T-helper 1 cell treated with Interleukin-12 subunit alpha and Interleukin-12 subunit beta and Interleukin-4 antibody, amounts not matched to agents 30 μg/mL and 1 μg/mL, for 36 hours (primary cell): ENCODE results near the gene ZNF33A.
A peak's percentile ranks its signal among the peaks of the same experiment; 100 is the strongest.
"Not testable (repeated sequence)": the region's sequence is repeated elsewhere in the genome, so short reads cannot be mapped to it uniquely, and the experiment has no call there.

Experiments
- H3K27ac Mint-ChIP-seq: one replicate; pipeline ENCODE4 v1.8.0; 2021; ENCODE audit warnings: mild to moderate bottlenecking, mixed read lengths
- H3K27me3 Mint-ChIP-seq: one replicate; pipeline ENCODE4 v1.8.0; 2021; ENCODE audit warnings: low read depth, mixed read lengths
- H3K36me3 Mint-ChIP-seq: one replicate; pipeline ENCODE4 v1.8.0; 2021; ENCODE audit warnings: low read depth, mixed read lengths
- H3K4me1 Mint-ChIP-seq: one replicate; pipeline ENCODE4 v1.8.0; 2021; ENCODE audit warnings: low read depth, mixed read lengths
- H3K4me3 Mint-ChIP-seq: one replicate; pipeline ENCODE4 v1.8.0; 2021; ENCODE audit warnings: mild to moderate bottlenecking, moderate library complexity, mixed read lengths
- H3K9me3 Mint-ChIP-seq: one replicate; pipeline ENCODE4 v1.8.0; 2021; ENCODE audit warnings: mixed read lengths

The ZNF33A gene

DNA sequence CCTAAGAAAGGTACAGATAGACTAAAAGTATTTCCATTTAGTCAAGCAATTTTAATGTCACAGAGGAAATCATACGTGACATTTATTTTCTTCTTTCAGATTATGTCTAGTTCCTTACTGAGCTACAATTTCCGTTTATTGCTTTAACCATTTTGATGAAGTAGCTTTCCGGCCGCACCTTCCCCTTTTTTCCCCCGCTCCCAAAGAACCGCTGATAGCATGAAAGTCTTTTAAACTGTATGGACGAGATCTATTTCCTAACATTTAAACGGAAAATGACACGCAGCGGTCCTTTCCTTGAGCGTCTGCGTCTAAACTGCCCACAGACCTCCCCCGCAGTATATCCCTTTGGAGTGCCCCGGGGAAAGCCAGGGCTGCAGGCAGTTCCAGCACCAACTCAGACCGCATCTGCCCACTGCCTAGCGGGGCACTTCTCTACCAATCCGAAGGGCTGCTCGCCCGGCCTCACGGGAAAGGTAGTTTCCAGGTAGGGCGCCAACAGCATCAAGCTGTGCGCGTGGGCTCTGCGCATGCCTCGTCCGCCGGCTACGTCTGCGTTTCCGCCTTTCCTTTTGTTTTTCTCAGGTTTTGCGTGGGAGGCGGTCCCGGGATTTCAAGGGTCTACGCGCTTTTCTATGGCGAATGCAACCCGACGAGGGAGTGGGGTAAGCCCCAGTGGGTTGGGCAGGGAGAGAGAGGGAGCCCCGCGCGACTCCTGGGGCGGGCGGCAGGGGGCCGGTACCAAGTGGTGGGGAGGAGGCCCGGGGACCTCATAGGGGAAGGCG is at the start of gene ZNF33A:
TSS of gene ZNF33A (plus strand) at position 557 of the 785 bp plus-strand sequence. CDS start 1,667 bp downstream, outside the sequence.
- H3K27me3 Mint-ChIP-seq: no peaks in the 10 kb centered on the region
- peaks cover 26% of the 10 kb centered on the region for H3K4me1 Mint-ChIP-seq
- H3K4me3 Mint-ChIP-seq: peak within 1 kb of the TSS; percentile 87
- H3K27ac Mint-ChIP-seq: peak within 1 kb of the TSS; percentile 98
- no peaks in the 10 kb centered on the region for H3K9me3 Mint-ChIP-seq
- peaks cover 29% of the 10 kb centered on the region for H3K36me3 Mint-ChIP-seq

DNA sequence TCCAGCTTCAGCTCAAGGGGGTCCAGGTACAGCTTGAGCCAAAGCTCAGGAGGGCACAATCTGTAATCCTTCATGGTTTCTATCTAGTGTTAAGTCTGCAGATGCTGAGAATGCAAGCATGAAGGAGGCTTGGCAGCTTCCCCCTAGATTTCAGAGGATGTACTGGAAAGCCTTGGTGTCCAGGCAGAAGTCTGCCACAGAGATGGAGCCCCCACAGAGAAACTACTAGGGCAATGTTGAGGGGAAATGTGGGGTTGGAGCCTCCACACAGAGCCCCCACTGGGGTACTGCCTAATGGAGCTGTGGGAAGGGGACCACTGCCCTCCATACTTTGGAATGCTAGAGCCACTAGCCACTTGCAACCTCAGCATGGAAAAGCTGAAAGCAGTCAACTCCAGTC is 45.5 kb upstream of the ZNF33A start:
- H3K36me3 Mint-ChIP-seq: peaks cover 48% of the 10 kb centered on the region
- no peak overlapping the region for H3K27ac Mint-ChIP-seq
- peaks cover 50% of the 10 kb centered on the region for H3K9me3 Mint-ChIP-seq
- no peaks in the 10 kb centered on the region for H3K27me3 Mint-ChIP-seq
- H3K4me1 Mint-ChIP-seq: no peaks in the 10 kb centered on the region
- H3K4me3 Mint-ChIP-seq: no peak overlapping the region

DNA sequence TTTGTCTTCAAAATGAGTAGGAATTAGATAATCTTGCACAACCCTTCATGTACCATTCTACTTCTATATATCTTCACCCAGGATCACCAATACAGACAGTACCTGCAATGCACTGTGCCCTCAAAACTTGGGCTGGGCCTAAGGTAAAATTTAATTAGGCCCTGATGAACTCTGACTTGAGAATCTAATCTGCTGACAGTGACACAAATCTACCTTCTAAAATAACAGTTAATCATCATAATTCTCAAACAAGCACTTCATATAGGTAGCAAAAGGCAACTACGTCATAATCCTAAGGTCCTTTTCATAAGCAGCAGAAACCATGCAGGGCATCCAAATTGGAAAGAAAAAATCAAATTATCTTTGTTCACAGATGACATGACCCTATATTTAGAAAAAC is 38.1 kb upstream of the ZNF33A start:
- Mint-ChIP-seq H3K36me3 (peaks cover 36% of the 10 kb centered on the region), H3K27ac (no peak overlapping the region), H3K27me3 (no peaks in the 10 kb centered on the region), H3K4me3 (no peak overlapping the region), H3K9me3 (peaks cover 12% of the 10 kb centered on the region), H3K4me1 (peaks cover 17% of the 10 kb centered on the region)

DNA sequence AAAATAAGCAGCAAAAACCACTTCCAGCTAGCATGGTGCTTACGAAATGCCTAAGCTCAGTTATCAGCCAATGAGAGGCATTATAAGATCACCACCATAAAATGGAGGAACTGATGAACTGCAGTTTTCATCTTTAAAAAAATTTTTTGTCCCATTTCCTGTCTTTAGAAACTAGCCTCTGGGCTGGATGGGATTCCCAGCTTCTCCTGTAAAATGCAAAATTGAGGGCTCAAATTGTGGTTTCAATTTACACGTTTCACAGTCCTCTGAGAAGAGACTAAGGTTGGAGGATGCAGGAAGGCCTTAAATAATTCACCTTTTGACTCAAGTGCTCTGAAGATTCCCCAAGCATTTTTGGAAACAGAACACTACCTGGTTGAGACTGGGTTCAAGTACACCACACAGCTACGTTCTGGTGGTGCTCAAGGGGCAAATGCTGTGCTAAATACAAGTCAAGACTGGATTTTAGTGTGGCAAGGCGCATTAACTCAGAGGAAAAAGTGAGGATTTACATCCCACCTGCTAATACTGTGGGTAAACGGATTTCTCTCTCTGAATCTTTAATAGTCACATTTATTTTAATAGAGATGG is 35.0 kb upstream of the ZNF33A start:
- H3K27ac Mint-ChIP-seq: peak overlapping the region; percentile 94
- peaks cover 15% of the 10 kb centered on the region for H3K36me3 Mint-ChIP-seq
- H3K4me3 Mint-ChIP-seq: peak overlapping the region; percentile 84
- no peaks in the 10 kb centered on the region for H3K27me3 Mint-ChIP-seq
- H3K4me1 Mint-ChIP-seq: peaks cover 17% of the 10 kb centered on the region
- H3K9me3 Mint-ChIP-seq: no peaks in the 10 kb centered on the region

DNA sequence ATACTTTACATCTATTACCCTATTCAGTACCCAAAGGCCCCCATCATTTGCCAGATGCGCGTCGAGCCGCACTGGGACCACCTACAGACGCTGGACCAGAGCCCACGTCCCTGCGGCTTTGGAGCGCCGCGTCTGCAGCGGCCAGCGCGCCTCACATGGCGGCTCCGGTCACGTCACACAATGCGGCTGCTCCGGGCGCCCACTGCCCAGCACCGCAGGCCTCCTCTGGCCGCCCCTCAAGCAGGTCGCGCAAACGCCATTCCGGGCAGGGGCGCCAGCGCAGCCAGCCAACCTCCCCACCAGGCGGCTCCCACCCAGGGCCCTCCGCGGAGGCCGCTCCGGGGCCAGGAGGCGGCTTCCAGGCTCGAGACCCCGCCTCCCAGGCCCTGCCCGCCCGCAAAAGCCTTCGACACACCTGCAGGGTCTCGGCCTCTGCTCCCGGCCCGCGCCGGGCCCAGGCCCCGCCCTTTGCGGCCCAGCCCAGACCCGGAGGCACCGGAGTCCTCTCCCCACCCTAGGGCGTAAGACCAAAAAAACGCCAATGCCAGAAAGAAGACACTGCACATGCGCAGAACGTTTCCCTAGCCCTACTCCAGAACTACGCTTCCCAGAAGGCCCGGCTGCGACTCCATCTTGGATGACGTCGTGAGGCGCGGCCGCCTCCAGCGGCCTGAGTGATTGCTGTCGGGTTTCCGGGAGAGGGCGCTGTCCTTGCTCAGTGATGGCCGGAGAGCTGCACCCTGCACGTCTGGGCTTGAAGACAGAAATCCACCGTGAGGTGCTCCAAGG is 34.2 kb upstream of the ZNF33A start, which contains the start of gene ZNF25:
TSS of gene ZNF25 (minus strand) at position 557 of the 789 bp plus-strand sequence. CDS start 4,925 bp downstream, outside the sequence.
- Mint-ChIP-seq H3K27ac (peak within 1 kb of the TSS; percentile 94), H3K9me3 (no peaks in the 10 kb centered on the region), H3K27me3 (no peaks in the 10 kb centered on the region), H3K4me1 (peaks cover 17% of the 10 kb centered on the region), H3K36me3 (peaks cover 12% of the 10 kb centered on the region), H3K4me3 (peak within 1 kb of the TSS; percentile 84)

DNA sequence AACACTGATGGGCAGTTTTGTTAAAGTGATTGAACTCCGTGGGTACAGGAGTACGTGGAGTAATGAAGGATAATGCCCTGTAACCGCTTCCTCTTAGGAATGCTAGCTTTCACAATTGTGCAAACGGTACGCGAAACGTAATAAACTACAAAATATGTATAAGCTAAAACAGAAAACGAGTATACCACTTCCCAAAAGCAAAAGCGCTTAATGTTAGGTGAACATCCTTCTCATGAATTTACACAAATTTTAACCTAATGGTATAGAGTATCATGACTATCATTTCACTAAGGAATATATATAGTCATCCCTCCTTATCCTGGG is 33.6 kb upstream of the ZNF33A start:
- Mint-ChIP-seq H3K4me1 (peaks cover 17% of the 10 kb centered on the region), H3K4me3 (peak overlapping the region; percentile 84), H3K36me3 (peaks cover 7% of the 10 kb centered on the region), H3K27me3 (no peaks in the 10 kb centered on the region), H3K9me3 (no peaks in the 10 kb centered on the region), H3K27ac (peak overlapping the region; percentile 94)

DNA sequence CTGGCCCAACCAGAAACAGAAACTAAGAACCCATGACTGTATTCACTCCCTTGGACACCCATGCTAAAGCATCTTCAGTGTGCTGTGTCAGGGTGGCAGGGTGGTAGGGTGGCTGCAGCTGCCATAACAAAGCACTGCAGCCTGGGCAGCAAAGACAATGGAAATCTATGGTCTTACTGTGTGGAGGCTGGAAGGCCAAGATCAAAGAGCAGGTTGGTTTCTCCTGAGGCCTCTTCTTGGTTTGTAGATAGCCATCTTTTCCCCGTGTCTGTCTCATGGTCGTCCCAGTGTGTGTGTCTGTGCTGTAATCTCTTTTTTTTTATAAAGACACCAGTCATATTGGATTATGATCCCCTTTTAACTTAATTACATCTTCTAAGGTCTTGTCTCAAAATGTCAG is 18.8 kb upstream of the ZNF33A start:
- peaks cover 4% of the 10 kb centered on the region for H3K9me3 Mint-ChIP-seq
- no peak overlapping the region for H3K4me3 Mint-ChIP-seq
- H3K27me3 Mint-ChIP-seq: no peaks in the 10 kb centered on the region
- H3K36me3 Mint-ChIP-seq: no peaks in the 10 kb centered on the region
- no peak overlapping the region for H3K27ac Mint-ChIP-seq
- H3K4me1 Mint-ChIP-seq: no peaks in the 10 kb centered on the region

DNA sequence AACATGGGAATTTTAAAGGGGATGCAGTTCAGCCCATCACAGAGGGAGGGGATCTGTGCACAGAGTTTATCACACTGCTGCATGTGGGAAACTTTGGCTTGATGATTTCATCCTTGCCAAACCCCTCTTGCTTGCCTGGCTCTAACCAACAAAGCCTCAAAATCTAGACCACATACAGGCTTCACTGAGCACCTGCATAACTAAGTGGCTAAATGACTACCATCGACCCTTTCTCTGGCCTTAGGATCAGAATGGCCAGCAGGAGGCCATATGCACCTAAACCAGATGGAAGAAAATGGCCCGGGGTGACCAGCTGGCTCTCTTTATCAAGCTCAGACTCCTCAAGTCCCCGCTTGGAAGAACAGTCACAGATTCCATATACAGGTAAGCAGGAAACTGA is 18.4 kb upstream of the ZNF33A start:
- Mint-ChIP-seq H3K9me3 (peaks cover 4% of the 10 kb centered on the region), H3K4me3 (no peak overlapping the region), H3K36me3 (no peaks in the 10 kb centered on the region), H3K27ac (no peak overlapping the region), H3K27me3 (no peaks in the 10 kb centered on the region), H3K4me1 (no peaks in the 10 kb centered on the region)

DNA sequence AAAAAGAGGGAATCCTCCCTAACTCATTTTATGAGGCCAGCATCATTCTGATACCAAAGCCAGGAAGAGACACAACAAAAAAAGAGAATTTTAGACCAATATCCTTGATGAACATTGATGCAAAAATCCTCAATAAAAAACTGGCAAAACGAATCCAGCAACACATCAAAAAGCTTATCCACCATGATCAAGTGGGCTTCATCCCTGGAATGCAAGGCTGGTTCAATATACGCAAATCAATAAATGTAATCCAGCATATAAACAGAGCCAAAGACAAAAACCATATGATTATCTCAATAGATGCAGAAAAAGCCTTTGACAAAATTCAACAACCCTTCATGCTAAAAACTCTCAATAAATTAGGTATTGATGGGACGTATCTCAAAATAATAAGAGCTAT is 11.6 kb upstream of the ZNF33A start:
- not testable (repeated sequence) for H3K4me3 Mint-ChIP-seq, H3K27me3 Mint-ChIP-seq, H3K4me1 Mint-ChIP-seq, H3K27ac Mint-ChIP-seq, H3K36me3 Mint-ChIP-seq, H3K9me3 Mint-ChIP-seq

DNA sequence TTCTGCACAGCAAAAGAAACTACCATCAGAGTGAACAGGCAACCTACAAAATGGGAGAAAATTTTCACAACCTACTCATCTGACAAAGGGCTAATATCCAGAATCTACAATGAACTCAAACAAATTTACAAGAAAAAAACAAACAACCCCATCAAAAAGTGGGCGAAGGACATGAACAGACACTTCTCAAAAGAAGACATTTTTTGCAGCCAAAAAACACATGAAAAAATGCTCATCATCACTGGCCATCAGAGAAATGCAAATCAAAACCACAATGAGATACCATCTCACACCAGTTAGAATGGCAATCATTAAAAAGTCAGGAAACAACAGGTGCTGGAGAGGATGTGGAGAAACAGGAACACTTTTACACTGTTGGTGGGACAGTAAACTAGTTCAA is 10.0 kb upstream of the ZNF33A start:
- H3K27ac Mint-ChIP-seq, H3K27me3 Mint-ChIP-seq, H3K4me3 Mint-ChIP-seq, H3K4me1 Mint-ChIP-seq, H3K9me3 Mint-ChIP-seq, H3K36me3 Mint-ChIP-seq: not testable (repeated sequence)

DNA sequence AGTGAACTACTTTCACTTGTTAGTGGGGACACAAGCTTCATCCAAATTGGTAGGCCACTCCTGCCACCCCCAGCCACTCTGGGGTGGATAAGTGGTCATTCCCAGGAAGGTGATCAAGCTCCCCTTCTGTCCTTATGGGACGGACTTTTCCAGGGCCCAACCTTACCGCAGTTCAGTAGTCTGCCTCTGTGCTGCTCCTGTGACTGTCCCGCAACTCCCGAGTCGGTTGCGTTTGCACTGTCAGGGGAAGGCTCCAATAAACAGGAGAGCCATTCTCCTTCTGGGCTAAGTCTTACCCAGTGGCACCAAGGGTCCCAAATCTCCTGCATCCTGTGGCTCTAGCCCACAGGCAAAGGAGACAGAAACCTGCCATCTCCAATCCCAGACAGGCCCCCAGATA is 7.4 kb upstream of the ZNF33A start:
- Mint-ChIP-seq H3K27ac (no peak overlapping the region), H3K27me3 (no peaks in the 10 kb centered on the region), H3K4me1 (no peaks in the 10 kb centered on the region), H3K36me3 (no peaks in the 10 kb centered on the region), H3K9me3 (no peaks in the 10 kb centered on the region), H3K4me3 (no peak overlapping the region)

DNA sequence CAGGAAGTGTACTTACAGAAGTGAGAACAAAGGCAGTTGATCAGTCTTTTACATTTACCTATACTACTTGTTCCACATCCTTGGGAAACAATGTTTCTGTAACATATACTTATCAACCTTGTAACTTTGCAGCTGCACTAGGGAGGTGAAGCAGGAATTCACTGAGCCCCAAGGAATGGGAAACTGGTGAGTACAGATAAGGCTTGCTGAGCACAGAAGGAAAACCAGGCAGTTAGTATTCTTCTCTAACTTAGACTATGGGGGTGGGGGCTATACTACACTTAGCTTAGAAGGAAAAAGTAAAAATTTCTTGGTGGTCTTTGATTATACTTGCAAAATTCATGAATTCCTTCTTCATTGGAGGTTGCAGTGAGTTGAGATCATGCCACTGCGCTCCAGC is 6.9 kb upstream of the ZNF33A start:
- H3K4me3 Mint-ChIP-seq: no peak overlapping the region
- H3K36me3 Mint-ChIP-seq: no peaks in the 10 kb centered on the region
- H3K27ac Mint-ChIP-seq: no peak overlapping the region
- H3K9me3 Mint-ChIP-seq: no peaks in the 10 kb centered on the region
- H3K27me3 Mint-ChIP-seq: no peaks in the 10 kb centered on the region
- H3K4me1 Mint-ChIP-seq: no peaks in the 10 kb centered on the region

DNA sequence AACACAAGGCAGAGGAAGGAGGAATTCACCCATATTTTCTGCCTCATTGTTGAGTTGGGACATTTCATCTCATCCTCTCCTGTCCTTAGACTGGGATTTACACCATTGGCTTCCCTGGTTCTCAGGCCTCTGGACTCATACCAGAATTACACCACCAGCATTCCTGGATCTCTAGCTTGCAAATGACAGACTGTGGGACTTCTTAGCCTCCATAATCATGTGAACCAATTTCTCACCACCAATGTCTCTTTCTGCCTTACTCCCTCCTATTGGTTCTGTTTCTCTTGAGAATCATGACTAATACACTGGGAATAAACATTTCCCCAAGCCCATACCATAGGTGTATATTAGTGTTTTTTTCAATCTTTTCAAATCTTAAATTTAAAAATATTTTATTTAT is 2.9 kb upstream of the ZNF33A start:
- H3K27ac Mint-ChIP-seq: no peak overlapping the region
- peaks cover 10% of the 10 kb centered on the region for H3K36me3 Mint-ChIP-seq
- H3K27me3 Mint-ChIP-seq: no peaks in the 10 kb centered on the region
- H3K9me3 Mint-ChIP-seq: no peaks in the 10 kb centered on the region
- H3K4me3 Mint-ChIP-seq: no peak overlapping the region
- peaks cover 19% of the 10 kb centered on the region for H3K4me1 Mint-ChIP-seq

DNA sequence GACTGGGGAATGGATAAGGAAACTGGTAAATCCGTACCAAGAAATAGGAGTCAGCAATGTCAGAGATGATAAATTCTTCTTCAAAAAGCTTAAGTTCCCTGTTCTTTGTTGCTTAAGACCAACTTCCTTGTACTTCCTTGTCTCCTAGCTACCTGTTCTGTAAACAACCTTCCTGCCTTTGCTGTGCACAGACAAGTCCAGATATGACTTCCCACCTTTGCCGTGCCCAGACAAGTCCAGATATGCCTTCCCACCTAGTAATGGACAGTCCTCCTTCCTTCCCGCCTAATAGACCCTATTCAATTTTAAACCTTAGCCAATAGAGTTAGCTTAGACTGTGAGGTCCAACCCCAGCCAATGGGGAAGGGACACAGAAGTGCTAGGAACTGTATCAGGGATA is 2.5 kb upstream of the ZNF33A start:
- no peak overlapping the region for H3K4me3 Mint-ChIP-seq
- peaks cover 21% of the 10 kb centered on the region for H3K4me1 Mint-ChIP-seq
- peaks cover 13% of the 10 kb centered on the region for H3K36me3 Mint-ChIP-seq
- no peak overlapping the region for H3K27ac Mint-ChIP-seq
- H3K27me3 Mint-ChIP-seq: no peaks in the 10 kb centered on the region
- no peaks in the 10 kb centered on the region for H3K9me3 Mint-ChIP-seq

DNA sequence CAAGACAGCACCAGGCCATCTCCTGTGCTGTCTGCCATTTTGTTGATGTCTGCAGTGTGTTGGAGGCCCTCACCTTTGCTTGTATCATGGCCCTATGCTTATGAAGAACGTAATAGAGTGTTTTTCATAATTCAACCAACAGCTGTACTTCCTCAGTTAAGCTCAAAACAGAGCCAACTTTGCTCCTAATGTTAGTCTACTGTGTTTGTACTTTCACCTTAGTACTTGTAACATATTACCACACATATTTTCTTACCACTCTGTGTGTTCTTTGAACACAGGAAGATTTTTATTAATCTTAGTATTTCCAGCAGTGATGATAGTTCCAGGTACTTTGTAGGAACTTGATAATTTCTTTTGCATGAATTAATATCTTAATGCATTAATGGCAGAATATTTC is 5.9 kb downstream of the ZNF33A start:
- Mint-ChIP-seq H3K36me3 (peaks cover 76% of the 10 kb centered on the region), H3K4me1 (peaks cover 20% of the 10 kb centered on the region), H3K27ac (no peak overlapping the region)

More for the DNA sequence above, 5.9 kb downstream of the ZNF33A start:
- H3K4me3 Mint-ChIP-seq: no peak overlapping the region
- H3K27me3 Mint-ChIP-seq: no peaks in the 10 kb centered on the region
- H3K9me3 Mint-ChIP-seq: peaks cover 22% of the 10 kb centered on the region
